COLO829 (cell line): ENCODE measurements around the gene RNLS.

ENCODE experiments used
- DNase-seq: peaks from one replicate; pipeline ENCODE4 v3.0.0; 2012; ENCODE audit warnings: low spot score

Gene RNLS

DNA sequence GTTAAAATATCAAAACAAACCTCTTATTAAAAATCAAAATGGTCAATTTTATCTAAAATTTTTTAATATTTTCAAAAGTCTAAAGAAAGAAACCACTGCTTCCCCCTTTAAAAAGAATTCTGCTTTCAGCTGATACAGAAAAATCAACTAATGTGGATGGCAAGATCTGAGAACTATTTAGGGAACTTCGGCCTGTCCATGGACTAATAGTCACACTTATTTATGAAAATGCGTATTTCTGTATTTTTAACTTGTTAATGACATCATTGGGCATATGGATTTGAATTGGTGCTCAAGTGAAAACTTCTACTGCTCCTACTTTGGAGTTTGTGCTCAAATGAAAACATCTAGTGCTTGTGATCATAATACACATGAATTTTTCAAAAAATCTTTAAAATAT lies 31.9 kb downstream of the RNLS start:
- DNase-seq, result no peak

DNA sequence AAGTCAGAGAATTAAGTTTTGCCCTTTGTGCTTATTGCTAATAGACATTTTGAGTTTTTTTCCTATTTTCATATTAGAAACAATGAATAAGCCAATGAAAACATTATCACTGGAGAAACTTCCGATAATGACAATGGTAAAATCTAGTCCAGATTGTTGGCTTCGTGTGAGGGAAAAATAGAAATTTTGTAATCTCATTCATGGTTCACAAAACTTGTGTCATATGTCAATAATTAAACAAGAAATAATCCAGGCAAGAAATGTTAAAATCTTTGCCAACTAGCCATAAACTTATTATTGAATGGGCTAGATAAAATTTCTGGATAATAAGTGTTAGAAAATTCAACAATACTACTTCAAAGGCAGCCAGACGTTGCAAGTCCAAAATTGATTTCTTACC lies 36.6 kb downstream of the RNLS start:
- no peak for DNase-seq

DNA sequence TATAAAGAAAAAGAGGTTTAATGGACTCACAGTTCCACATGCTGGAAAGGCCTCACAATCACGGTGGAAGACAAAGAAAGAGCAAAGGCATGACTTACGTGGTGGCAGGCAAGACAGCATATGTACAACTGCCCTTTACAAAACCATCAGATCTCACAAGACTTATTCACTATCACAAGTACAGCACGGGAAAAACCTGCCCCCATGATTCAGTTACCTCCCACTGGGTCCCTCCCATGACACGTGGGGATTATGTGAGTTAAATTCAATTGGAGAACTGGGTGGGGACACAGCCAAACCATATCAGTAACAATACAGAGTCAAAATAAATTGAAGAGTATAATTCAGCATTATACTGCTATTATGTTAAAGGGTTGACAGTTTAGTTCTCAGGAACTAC lies 37.8 kb downstream of the RNLS start:
- DNase-seq, result no peak

DNA sequence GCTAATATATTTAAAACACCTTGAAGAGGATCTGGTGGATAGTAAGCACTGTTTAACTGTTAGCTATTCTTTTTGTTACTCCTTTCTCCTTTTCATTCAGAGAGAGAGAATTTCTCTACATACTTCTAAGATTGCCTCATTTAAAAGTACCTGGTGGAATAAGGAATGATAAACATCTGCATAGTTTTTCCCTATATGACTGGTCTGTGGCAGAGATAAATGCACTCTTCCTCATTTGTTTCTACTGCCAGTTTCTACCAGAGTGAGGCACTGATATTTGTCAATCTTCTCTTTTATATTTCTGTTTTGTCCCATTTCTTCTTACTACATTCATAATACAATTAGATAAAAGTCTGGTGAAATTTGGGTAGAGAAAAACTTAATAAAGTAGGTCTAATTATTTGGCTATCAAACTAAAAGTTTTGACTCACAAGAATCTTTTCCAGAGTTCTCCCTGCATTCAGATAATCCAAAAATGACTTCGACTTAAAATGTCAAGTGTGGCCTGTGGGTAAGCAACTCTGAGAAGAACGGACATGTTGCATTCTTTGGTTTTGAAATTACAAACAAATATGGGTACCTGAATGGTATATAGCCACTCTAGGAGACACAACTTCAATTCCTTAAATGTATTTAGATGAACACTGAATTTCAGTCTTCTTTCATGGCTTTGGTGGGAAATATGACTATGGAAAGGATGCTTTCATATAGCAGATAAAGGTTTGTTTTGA lies 38.8 kb downstream of the RNLS start:
- no peak for DNase-seq

DNA sequence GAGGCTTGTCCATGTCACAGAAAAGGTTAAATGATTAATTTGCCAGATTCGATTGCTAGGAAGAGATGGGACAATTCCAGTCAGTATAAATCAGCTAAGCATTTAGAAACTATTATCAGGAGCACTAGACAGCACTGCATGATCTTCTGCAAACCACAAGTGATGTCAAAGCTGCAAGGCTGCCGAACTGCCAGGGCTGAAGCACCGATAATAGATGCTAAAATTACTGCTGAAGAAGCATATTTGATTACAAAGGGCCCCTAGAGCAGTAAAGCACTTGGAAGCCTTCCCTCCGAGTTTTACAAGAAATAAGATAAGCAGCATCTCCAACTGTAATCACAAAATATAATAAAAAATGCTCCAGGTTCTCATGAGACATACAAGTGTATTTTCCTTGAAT lies 40.6 kb downstream of the RNLS start:
- DNase-seq, result no peak

DNA sequence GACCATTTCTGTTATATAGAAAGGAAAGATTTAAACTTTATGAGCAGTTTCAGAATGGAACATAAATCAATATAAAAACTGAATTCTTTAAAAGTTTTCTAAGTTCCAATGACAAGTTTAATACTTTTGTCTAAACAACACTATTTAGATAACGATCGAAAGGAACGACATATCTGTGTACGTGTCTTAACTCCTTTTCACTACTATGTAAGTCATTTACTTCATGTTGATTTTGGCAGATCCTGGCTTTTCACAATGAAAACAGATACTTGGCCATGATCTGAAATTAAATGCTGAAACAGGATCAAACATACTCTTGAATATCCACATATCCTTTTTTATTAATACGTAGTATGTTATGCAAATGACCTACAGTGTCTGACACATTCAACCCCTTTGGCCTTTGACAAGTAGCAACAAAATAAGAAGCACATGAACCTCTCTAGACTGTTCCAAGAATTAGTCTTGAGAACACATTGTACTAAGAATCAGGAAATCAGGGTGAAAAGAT lies 41.9 kb downstream of the RNLS start:
- no peak for DNase-seq

DNA sequence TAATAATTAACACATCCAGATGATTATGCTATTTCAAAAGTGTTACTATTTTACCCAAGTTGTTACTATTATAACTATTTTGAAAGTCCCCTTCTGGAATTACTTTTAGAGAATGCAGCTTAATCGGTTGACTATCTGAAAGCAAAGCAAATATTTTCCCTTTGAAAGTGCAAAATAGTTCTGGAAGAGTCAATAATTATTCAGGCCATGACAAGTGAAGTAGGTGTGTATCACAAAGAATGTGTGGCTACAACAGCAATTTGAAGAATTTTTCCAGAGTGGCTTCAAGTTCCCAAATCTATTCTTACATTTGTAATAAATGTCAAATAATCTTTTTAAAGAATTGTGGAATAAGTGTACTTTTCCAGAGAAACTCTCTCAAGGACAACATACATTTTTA lies 42.8 kb downstream of the RNLS start:
- no peak for DNase-seq

DNA sequence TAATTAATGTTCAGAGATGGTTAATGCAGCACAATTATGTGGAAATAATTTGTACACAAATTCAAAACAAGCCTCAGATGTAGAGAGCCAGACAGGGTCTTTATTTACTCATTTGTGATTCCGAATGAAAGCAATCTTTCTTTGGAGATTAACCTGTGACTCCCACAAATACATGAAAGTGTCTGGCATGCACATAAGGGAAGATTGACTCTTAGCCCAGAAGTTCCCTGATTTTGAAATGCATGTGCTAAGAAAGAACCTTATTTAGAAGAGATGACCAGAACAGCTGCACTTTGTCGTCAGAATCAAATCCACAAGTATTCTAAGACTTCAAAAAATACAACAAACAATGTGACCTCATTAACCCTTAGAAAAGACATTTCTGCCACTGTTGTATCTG lies 45.1 kb downstream of the RNLS start:
- no peak for DNase-seq

DNA sequence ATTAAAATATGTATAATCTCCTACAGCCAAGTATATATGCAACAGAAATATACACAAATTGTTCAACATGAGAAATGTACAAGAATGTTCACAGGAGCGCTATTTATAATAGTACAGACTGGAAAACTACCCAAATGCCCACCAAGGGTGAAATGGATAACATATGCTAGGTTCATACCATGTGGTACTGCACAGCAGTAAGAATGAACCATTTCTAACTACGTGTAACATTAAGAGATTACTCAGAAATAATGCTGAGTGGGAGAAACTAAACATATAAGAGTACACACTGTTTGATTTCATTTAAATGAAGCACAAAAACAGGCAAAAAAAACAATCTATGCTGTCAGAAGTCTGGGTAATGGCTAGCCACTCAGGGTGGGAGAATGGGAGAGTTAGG lies 45.8 kb downstream of the RNLS start:
- DNase-seq, result no peak

DNA sequence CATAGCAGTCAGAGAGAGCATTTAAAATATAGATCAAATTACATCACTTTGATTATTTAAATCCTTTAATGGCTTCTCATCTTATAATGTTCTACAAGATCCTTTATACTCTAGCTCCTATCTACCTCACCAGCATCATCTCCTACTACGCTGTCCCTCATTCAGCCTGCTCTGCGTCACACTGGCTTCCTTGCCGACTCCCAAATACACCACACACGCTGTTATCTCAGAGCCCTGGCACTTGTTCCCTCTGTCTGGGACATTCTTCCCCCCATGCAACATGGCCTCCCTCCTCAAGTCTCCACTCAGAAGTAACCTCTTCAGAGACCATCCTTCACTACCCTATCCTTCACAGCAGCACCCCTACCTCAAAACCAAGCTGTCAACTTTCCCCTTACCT lies 46.7 kb downstream of the RNLS start:
- no peak for DNase-seq

DNA sequence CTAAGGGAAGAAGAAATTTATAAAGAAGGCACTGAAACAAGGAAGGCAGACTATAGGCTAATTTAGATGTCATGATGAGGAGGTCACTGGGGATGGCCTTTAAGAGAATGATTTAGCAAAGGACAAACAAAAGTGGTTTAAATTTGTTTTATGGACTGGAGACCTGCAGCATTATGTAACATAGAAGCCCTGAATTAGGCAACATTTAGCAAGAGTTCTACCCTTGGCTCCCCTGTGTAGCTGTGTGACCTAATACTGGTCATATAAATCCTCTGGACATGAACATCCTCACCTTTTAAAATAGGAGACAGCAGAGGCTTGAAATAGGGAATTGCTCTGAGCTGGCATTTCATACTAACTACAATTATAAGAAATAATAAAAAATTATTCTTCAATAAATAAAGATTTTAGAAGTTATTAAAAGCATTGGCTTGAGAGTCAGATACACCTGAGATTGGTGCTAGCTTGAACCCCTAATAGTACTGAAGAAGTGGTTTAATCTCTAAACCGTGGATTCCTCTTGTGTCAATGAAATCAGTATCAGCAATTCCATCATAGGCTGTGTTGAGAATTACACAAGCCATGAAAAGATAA lies 48.9 kb downstream of the RNLS start:
- no peak for DNase-seq

DNA sequence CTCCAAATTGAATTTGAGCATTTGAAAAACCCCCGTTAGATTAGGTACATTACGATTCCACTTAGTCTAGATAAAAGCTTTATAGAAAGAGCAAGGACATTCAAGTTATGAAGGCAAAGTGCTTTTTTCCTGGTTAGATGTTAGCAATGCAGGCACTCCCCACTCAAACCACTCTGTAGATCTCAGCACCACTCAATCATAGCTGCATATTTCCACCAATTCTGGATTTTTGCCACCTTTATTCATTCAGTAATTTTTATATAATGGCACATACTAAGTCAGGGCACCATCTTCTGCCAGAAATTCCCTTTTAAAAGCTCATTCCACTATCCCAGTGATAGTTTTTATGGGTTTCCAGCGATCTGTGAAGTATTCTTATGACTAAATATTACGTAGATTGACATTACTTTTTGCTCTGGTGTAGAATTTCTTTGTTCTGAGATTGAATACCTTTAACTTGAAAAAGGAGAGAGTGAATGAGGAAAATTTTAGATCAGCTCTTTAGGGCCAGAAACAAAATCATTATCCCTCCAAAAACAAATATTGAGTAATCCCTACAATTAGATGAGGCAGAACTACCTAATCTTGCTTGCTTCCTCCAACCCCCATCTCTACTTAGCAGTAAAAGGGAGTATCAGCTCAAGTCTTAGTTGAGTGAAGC lies 51.6 kb downstream of the RNLS start:
- no peak for DNase-seq

DNA sequence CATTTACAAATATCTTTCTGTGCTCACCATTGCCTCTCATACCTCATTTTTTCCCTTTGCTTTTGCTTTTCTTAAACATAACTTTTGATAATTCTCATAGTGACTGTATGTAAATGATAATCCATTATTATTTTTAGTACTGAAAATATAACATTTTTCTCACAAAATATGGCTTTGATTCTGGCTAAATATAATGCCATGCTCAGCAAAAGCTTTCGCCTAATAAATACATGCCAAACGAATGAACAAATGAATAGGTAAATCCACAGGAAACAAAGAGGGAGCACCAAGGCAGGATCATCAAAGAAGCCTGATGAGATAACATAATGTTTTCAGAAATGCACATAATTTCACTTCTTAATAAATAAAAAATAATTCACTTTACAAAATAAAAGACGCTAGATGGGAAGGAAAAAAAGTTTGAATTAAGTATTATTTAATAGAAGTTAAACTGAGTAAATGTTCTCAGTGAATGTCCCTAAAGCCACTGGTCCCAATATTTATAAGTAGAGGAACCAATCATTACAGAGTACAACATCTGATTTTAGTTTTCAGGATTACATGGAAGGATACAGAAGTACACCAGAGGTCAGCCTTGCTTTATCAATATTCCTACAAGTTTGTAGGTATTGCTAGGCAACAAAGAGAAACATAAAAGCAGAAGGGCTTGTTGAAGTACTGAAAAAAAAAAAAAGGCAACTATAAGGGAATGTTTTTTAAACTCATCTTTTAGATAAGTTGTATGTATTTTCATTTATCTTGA lies 52.3 kb downstream of the RNLS start:
- no peak for DNase-seq

DNA sequence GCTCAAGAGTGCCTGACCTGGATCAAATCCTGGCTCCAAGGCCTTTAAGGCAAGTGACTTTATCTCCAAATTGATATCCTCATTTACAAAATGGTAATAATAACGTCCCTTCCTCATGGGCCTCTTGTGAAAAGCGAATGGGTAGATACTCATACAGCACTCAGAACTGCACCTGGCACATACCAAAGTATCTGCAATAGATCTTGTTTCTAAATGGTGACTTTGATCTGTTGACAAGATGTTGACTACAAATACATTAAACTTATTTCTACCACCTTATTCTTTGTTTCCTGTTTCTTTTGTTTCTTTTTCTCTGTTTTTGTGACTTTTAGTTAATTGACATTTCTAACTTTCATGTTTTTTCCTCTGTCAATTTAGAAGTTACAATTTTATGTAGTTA lies 53.0 kb downstream of the RNLS start:
- no peak for DNase-seq

DNA sequence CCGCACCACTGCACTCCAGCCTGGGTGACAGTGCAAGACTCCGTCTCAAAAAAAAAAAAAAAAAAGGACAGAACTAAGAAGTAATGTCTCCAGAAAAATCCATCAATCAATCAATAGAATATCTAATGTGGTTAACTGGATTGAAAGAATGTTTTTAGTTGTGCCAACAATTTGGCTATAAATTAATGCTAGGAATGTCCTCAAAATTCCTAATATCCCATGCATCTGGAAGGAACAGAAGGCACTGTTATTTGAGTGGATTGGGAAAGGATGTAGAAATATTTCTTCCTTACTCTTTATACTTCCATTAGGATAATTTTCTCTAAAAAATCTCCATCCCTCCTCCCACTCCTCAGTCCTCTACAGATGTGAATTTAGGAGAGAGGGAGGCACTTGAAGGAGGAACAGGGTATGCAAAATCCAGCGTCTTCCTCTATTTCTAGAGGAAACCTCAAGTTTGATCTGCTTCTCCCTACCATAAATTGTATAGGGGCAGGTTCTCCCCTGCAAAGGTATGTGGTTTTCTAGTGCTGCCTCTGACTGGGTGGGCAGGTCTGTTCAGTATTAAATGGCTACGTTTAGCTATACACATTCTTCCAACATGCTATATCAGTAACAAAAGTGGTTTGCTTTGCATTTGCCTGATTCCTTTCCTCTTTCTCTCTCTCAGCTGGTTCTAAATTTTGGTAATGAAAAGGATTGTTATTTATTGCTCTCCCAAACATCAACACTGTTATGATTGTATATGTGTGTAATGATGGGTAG lies 54.1 kb downstream of the RNLS start:
- no peak for DNase-seq

DNA sequence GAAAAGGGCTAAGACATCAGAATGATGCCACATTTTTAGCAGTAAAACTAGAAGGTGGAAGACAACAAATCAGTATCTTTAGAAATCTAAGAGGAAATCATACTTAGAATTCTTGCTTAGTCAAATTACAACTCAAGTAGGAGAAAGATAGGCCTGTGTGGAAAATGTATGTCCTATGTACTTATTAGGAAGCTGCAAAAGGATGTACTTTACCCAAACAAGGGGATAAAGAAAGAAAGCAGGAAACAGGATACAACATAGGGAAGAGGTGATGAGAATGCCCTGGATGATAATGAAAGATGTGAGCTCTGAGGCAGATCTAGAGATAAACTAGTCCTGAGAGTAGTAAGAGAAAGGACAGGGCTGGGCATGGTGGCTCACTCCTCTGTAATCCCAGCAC lies 54.9 kb downstream of the RNLS start:
- no peak for DNase-seq

DNA sequence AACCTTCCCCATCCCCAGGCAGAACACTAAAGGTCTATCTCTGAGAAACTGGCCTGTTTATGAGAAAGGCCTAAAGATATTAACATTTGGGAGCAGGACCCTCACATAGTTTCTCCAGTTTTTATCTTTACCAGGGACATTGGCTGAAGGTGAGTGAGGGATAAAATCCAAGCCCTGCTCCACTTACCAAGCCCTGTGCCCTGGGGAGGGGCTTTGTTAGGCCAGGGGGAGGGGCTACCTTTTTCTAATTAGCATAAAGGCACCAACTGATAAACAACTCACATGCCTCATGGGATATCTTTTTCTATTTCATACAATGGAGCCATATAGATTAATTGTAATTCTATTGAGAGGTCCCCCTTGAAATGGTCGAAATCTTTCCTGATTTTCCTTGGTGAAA lies 55.9 kb downstream of the RNLS start:
- DNase-seq, result no peak

DNA sequence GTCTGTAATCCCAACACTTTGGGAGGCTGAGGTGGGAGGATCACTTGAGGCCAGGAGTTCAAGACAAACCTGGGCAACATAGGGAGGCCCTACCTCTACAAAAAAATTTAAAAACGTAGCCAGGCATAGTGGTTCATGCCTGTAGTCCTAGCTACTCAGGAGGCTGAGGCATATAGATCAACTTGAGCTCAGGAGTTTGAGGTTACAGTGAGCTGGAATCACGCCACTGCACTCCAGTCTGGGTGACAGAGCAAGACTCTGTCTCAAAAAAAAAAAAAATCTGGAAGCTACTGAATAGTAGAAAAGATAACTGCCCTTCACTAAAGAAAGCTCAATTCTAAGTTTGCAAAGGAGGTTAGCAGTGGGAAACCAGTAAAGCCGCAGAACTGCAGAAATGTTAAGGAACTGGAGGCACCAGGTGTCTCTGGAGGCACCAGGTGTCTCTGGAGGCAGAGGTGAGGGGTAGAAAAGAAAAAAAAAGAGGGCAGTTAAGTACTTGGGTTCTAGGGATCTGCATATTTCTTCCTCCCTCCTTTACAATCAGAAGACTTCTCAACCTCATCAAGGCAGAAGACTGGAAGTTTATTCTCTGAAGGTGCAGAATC lies 56.5 kb downstream of the RNLS start:
- no peak for DNase-seq

DNA sequence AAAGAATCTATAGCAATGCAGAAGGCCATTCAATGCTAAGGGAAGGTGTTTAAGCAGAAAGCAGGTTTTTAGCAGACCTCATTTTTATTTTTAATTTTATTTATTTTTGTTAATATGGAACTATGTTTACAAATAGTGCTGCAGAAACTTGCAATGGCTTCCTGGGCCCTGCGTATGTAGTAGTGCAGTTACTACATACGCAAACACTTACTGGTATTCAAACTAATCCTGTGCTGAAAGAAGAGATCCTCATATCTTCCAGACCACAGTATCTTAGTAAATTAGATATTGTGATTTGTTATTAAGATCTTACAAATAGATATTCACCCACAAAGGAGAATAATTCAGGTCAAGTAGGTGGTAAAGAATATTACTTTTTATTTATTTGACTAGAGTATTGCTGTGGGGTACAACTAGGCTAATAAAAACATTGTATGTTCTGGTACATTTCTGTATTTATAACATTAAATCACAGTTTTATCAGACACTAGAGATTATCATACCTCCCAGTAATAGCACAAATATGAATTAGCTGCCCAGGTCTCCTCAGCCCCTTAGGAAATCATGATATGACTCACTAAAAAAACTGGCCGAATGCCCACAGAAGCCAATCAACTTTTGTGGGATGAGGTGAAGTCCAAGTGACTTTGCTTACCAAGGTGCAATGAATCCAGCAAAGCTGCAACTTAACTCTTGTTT lies 57.6 kb downstream of the RNLS start:
- DNase-seq, result no peak

DNA sequence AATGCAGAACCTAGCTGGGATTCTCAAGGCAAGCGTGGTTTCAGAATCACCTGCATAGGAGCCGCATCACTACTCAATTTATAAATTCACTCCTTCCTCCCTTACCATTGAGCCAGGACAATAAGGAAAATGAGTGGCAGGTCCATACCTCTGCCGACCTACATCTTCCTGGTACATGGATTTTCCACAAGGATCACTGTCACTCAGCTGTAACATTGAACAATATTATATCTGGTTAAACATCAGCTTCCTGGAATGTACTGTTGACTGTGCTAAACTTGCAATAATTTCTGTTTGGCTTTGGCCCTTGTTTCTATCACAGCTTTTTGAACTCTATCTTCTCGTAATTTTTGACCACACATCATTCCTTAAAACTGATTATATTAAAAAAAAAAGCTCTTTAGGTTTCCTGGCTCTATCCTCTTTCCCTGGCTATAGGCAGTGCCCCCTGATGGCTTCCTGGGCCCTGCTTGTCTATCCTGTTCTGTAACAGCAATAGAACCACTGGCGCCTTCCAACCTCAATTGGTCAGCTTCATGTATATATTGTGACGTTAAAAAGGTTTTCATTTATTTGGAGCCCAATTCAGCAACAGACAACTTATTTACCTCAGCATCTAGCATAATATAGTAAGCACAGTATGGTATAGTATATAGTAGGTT lies 59.2 kb downstream of the RNLS start:
- DNase-seq, result no peak
